AML-193 (cell line): ENCODE results near the gene RNF166.

ENCODE experiments used
- DNase-seq, 2 experiments: peaks; one replicate each; lab custom pipeline; 2025; lab: John Stamatoyannopoulos, UW

The RNF166 gene

GRCh38 chr16:88706965-88707826 is 988 bp upstream of the RNF166 start:
- DNase-seq = no peak

- DNase-seq = no peak
Observed at GRCh38 chr16:88705801-88706228, 393 bp downstream of the RNF166 start.

GRCh38 chr16:88705076-88705684 is 1.0 kb downstream of the RNF166 start:
- DNase-seq = peak in 1 of 2 experiments; percentile 5

- peak; percentile 79 to 81 for DNase-seq
Observed at GRCh38 chr16:88703486-88704309, 2.5 kb downstream of the RNF166 start.

- DNase-seq = peak; percentile 70 to 74
Observed at GRCh38 chr16:88702371-88703210, 3.6 kb downstream of the RNF166 start.

GRCh38 chr16:88701581-88702370 is 4.4 kb downstream of the RNF166 start:
- DNase-seq = no peak

- peak; percentile 96 to 98 for DNase-seq
Observed at GRCh38 chr16:88700636-88701482, 5.3 kb downstream of the RNF166 start.

- no peak for DNase-seq
Observed at GRCh38 chr16:88700322-88700635, 5.9 kb downstream of the RNF166 start.

- DNase-seq = no peak
Observed at GRCh38 chr16:88699180-88699579, 7.0 kb downstream of the RNF166 start.

- no peak for DNase-seq
Observed at GRCh38 chr16:88698646-88699045, 7.6 kb downstream of the RNF166 start.

- no peak for DNase-seq
Observed at GRCh38 chr16:88697831-88698615, 8.2 kb downstream of the RNF166 start.

- no peak for DNase-seq
Observed at GRCh38 chr16:88697116-88697830, 8.9 kb downstream of the RNF166 start.

GRCh38 chr16:88696441-88696840 is 9.8 kb downstream of the RNF166 start:
- DNase-seq = no peak

GRCh38 chr16:88695753-88696152 is 10.5 kb downstream of the RNF166 start:
- no peak for DNase-seq

- no peak for DNase-seq
Observed at GRCh38 chr16:88695218-88695617, 11.0 kb downstream of the RNF166 start.

GRCh38 chr16:88694221-88695087 is 11.8 kb downstream of the RNF166 start:
- no peak for DNase-seq

- no peak for DNase-seq
Observed at GRCh38 chr16:88693420-88694177, 12.6 kb downstream of the RNF166 start.
